Endothelial cell of umbilical vein (primary cell): ENCODE measurements around the gene TAF13. TPM values are rescaled to one million over a fixed set of nuclear protein-coding genes. Genes with fewer than 3 reads are reported as not detected.

ENCODE experiments used
- BruUV-seq: library from RNA; stranded (reverse); fragments of 400-500 nt; replicated peaks from 2 replicates; lab custom pipeline; 2021; lab: Mats Ljungman, UMichigan
- CTCF ChIA-PET: fragments of 300-600, 350-600 bp; sonication (Branson Sonifier 250); formaldehyde crosslinking; loops from one replicate; lab custom pipeline; 2021; ENCODE audit warnings: antibody characterized with exemption, inconsistent platforms; lab: Charles Lee
- POLR2A ChIA-PET: fragments of 300-600, 350-600 bp; sonication (Branson Sonifier 250); formaldehyde crosslinking; loops from one replicate; lab custom pipeline; 2021; ENCODE audit warnings: antibody characterized with exemption, inconsistent platforms; lab: Charles Lee
- DNase-seq: peaks from one replicate; pipeline ENCODE4 v3.0.0-alpha.2; 2011; ENCODE audit warnings: low read depth, low spot score
- FAIRE-seq: peaks from 2 replicates; lab custom pipeline; 2011; peaks lifted over from hg19 to GRCh38; lab: Jason Lieb, UNC
- H2AFZ ChIP-seq: 2 replicates; pipeline ENCODE4 v1.6.0; 2012; ENCODE audit warnings: low read depth, low read length, control low read depth, inconsistent platforms
- H3K27ac ChIP-seq: 2 replicates; pipeline ENCODE4 v1.5.1; 2011; ENCODE audit warnings: low read depth, mild to moderate bottlenecking, control low read depth, low read length, moderate library complexity; ENCODE audit not compliant: insufficient read depth
- H3K27me3 ChIP-seq, 2 experiments: 2 replicates each; pipeline versions ENCODE4 v1.6.0 to v1.6.1; 2011; ENCODE audit warnings: low read length in 2 of 2, mixed read lengths in 1 of 2; ENCODE audit not compliant: control insufficient read depth in 2 of 2, insufficient read depth in 2 of 2
- H3K36me3 ChIP-seq, 2 experiments: 2 replicates in 1 of 2; 3 replicates in 1 of 2; pipeline ENCODE4 v1.5.1; 2011; ENCODE audit warnings: low read length in 2 of 2, mild to moderate bottlenecking in 1 of 2, moderate library complexity in 1 of 2; ENCODE audit not compliant: control insufficient read depth in 2 of 2, insufficient read depth in 2 of 2; ENCODE audit errors: extremely low read depth in 1 of 2
- H3K4me1 ChIP-seq: 3 replicates; pipeline ENCODE4 v1.5.1; 2011; ENCODE audit warnings: mild to moderate bottlenecking, low read length; ENCODE audit not compliant: control insufficient read depth, insufficient read depth; ENCODE audit errors: extremely low read depth
- H3K4me2 ChIP-seq: 2 replicates; pipeline ENCODE4 v1.6.1; 2011; ENCODE audit warnings: low read length, control low read depth, mixed read lengths; ENCODE audit not compliant: insufficient read depth
- H3K4me3 ChIP-seq, 3 experiments: fragments of 200-600 bp in 1 of 3; sonication (generic), shearing (Covaris generic) in 1 of 3; replicated peaks in 1 of 3; 2 replicates each; pipeline ENCODE4 v1.5.1; 2011 to 2016; ENCODE audit warnings: control low read depth in 3 of 3, low read length in 3 of 3, mild to moderate bottlenecking in 2 of 3, inconsistent platforms in 1 of 3, low read depth in 1 of 3, moderate library complexity in 1 of 3; ENCODE audit not compliant: insufficient read depth in 1 of 3
- H3K79me2 ChIP-seq: 2 replicates; pipeline ENCODE4 v1.6.0; 2012; ENCODE audit warnings: low read length, inconsistent platforms; ENCODE audit not compliant: control insufficient read depth, insufficient read depth
- H3K9ac ChIP-seq: replicated peaks from 2 replicates; pipeline ENCODE3; 2011; ENCODE audit warnings: low read length, control low read depth; ENCODE audit not compliant: insufficient read depth; ENCODE audit errors: extremely low read depth
- H3K9me1 ChIP-seq: replicated peaks from 3 replicates; pipeline ENCODE4 v1.6.0; 2011; ENCODE audit warnings: mild to moderate bottlenecking, low read length; ENCODE audit not compliant: control insufficient read depth, insufficient read depth; ENCODE audit errors: extremely low read depth
- H3K9me3 ChIP-seq: replicated peaks from 2 replicates; pipeline ENCODE4 v1.5.1; 2012; ENCODE audit warnings: low read length, inconsistent platforms; ENCODE audit not compliant: control insufficient read depth, insufficient read depth
- H4K20me1 ChIP-seq: replicated peaks from 2 replicates; pipeline ENCODE3; 2011; ENCODE audit warnings: mild to moderate bottlenecking, low read length; ENCODE audit not compliant: control insufficient read depth, insufficient read depth; ENCODE audit errors: extremely low read depth
- CTCF ChIP-seq, 2 donors: IDR thresholded peaks; 1 replicate in 1 of 2; 2 replicates in 1 of 2; pipeline ENCODE4 v1.5.1; 2011; ENCODE audit warnings: low read length in 2 of 2, mild to moderate bottlenecking in 2 of 2, moderate library complexity in 2 of 2, control low read depth in 1 of 2, inconsistent platforms in 1 of 2, low read depth in 1 of 2; ENCODE audit not compliant: insufficient read depth in 1 of 2; ENCODE audit errors: extremely low read depth in 1 of 2
- EZH2 ChIP-seq: IDR thresholded peaks from 2 replicates; pipeline ENCODE4 v1.6.1; 2012; ENCODE audit warnings: borderline replicate concordance, low read depth, mild to moderate bottlenecking, moderate library complexity, low read length, inconsistent platforms; ENCODE audit not compliant: severe bottlenecking
- FOS ChIP-seq: IDR thresholded peaks from 2 replicates; pipeline ENCODE4 v1.6.1; 2011; ENCODE audit warnings: mild to moderate bottlenecking, low read length, moderate library complexity, borderline replicate concordance; ENCODE audit not compliant: insufficient read depth
- GATA2 ChIP-seq: IDR thresholded peaks from 2 replicates; pipeline ENCODE4 v1.7.0; 2011; ENCODE audit warnings: low read depth, mild to moderate bottlenecking, moderate library complexity, mixed read lengths, low read length; ENCODE audit not compliant: insufficient read length, insufficient read depth
- JUN ChIP-seq: IDR thresholded peaks from 2 replicates; pipeline ENCODE4 v1.6.1; 2011; ENCODE audit warnings: borderline replicate concordance, low read depth; ENCODE audit not compliant: insufficient read length, insufficient read depth
- MAX ChIP-seq: IDR thresholded peaks from 2 replicates; pipeline ENCODE4 v1.6.1; 2011; ENCODE audit not compliant: insufficient read depth, insufficient read length
- MYC ChIP-seq: IDR thresholded peaks from one replicate; pipeline ENCODE4 v1.6.1; 2011; ENCODE audit warnings: mild to moderate bottlenecking, low read depth, low read length
- POLR2A ChIP-seq: IDR thresholded peaks from 2 replicates; pipeline ENCODE4 v1.6.1; 2012; ENCODE audit warnings: low read depth, mild to moderate bottlenecking, control low read depth, low read length
- POLR2AphosphoS5 ChIP-seq: IDR thresholded peaks from 2 replicates; pipeline ENCODE4 v1.6.1; 2012; ENCODE audit warnings: low read depth, mild to moderate bottlenecking, control low read depth, low read length, moderate library complexity; ENCODE audit not compliant: insufficient read depth
- dilution Hi-C: fragments of 300-500 bp; cut with MboI; formaldehyde crosslinking; loops from one replicate; pipeline ENCODE4 v1.15.0; 2019; ENCODE audit warnings: low sequenced_read_pairs; ENCODE audit not compliant: extremely low pct_ligation_motif_present
- intact Hi-C: fragments of 100-400 bp; cut with micrococcal nuclease; formaldehyde crosslinking; loops from one replicate; pipeline ENCODE4 v1.10.0; 2022
- polyA plus RNA-seq, 4 experiments: library from polyadenylated mRNA; depleted of rRNA in 3 of 4; stranded (reverse) in 3 of 4; unstranded in 1 of 4; fragments of >200 nt; gene quantifications; 2 replicates each; pipeline versions ENCODE4 v1.2.1 to v1.2.3, GENCODE V29; 2011 to 2012; ENCODE audit warnings: missing spikeins in 1 of 4
- total RNA-seq: library from RNA; stranded (reverse); gene quantifications from 2 replicates; pipeline ENCODE4 v1.2.3, GENCODE V29; 2021

The TAF13 gene
- total and polyA plus RNA-seq, 2 donors (not counting 3 experiments of a cell fraction or from before 2014, with no cell fraction given), result 14.8 to 42.3 TPM

GRCh38 chr1:109096120-109096519, 20.3 kb upstream of the TAF13 start:
- POLR2A ChIA-PET, result interaction anchor here (0.6 kb wide), 1 partner anchor 328 kb away, joined by 3 read pairs; no protein-coding TSS in a partner anchor
- DNase-seq (no peak), FAIRE-seq (no peak)
- Histone ChIP-seq H3K36me3 (peaks cover 2 to 6% of the 10 kb centered on the region in 2 experiments), H3K9me3 (no peaks in the 10 kb centered on the region), H3K27ac (no peak overlapping the region), H3K9me1 (no peaks in the 10 kb centered on the region), H3K9ac (no peak overlapping the region), H4K20me1 (no peaks in the 10 kb centered on the region), H3K4me3 (no peak overlapping the region), H3K4me2 (no peak overlapping the region), H3K4me1 (peaks cover 13% of the 10 kb centered on the region), H2AFZ (no peak overlapping the region), H3K27me3 (no peaks in the 10 kb centered on the region), H3K79me2 (peaks cover 31% of the 10 kb centered on the region)
- no peak for TF ChIP-seq POLR2A
- no peak for TF ChIP-seq CTCF (IDR thresholded peaks at IDR 0.05; ENCODE audit: extremely low read depth in 1 of 2, insufficient read depth in 1 of 2, low read depth in 1 of 2, low read length in 2 of 2)
- TF ChIP-seq POLR2AphosphoS5, result no peak
- TF ChIP-seq EZH2, result no peak
- no peak for TF ChIP-seq GATA2
- no peak for TF ChIP-seq MAX
- TF ChIP-seq FOS, result no peak
- no peak for TF ChIP-seq JUN
- no peak for TF ChIP-seq MYC
- intact Hi-C loops (loop anchor here (10.0 kb wide), 1 partner anchor 939 kb away; the partner anchor contains the start of gene STRIP1), dilution Hi-C loops (no loop called here)
- CTCF ChIA-PET, result interaction anchor here (0.7 to 1.9 kb wide), 3 partner anchors 12 to 68 kb away, joined by 3 to 6 read pairs (median 5); no protein-coding TSS in a partner anchor
- BruUV-seq, result no TSS peak
